SW480 (cell line): ENCODE measurements around the gene SLC4A3.
"Not testable (repeated sequence)": the region's sequence is repeated elsewhere in the genome, so short reads cannot be mapped to it uniquely, and the experiment has no call there.

Source experiments
- DNase-seq: peaks from one replicate; pipeline ENCODE4 v3.0.0-alpha.2; 2016; ENCODE audit warnings: low spot score

SLC4A3 gene

DNA sequence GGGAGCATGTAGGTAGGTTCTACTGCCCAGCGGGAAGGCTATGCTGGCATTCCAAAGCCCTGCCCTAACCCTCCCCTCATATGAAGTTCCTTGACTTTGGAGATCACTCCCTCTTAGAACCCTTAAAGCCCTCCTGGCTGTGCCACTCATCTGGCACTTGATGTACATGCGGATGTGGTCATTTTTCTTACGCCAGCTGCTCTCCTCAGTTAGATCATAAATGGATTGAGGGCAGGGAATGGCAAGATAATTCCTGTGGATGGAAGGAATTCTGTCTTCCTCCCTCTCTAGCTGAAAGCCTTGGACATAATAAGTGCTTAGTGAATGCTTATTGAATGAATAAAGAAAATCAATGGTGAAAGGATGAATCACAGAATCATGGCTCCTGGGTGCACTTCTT, 51.6 kb downstream of the SLC4A3 start:
- DNase-seq = no peak

DNA sequence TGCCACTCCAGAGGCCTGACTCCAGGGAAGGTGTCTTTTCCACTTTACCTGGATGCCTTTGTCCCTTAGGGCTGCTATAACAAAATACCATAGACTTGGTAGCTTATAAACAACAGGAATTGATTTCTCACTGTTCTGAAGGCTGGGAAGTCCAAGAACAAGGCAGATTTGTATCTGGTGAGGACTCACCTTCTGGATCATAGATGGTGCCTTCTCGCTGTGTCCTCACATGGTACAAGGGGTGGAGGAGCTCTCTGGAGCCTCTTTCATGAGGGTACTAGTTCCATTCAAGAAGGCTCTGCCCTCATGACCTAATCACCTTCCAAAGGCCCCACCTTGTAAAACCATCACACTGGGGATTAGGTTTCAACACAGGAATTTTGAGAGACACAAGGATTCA, 52.1 kb downstream of the SLC4A3 start:
- no peak for DNase-seq

GRCh38 chr2:219680958-219681693, 53.7 kb downstream of the SLC4A3 start:
- DNase-seq = peak; percentile 54

- no peak for DNase-seq
These were observed 54.4 kb downstream of the SLC4A3 start for GRCh38 chr2:219681694-219682300.

GRCh38 chr2:219683474-219683873, 56.0 kb downstream of the SLC4A3 start:
- DNase-seq = not testable (repeated sequence)

DNA sequence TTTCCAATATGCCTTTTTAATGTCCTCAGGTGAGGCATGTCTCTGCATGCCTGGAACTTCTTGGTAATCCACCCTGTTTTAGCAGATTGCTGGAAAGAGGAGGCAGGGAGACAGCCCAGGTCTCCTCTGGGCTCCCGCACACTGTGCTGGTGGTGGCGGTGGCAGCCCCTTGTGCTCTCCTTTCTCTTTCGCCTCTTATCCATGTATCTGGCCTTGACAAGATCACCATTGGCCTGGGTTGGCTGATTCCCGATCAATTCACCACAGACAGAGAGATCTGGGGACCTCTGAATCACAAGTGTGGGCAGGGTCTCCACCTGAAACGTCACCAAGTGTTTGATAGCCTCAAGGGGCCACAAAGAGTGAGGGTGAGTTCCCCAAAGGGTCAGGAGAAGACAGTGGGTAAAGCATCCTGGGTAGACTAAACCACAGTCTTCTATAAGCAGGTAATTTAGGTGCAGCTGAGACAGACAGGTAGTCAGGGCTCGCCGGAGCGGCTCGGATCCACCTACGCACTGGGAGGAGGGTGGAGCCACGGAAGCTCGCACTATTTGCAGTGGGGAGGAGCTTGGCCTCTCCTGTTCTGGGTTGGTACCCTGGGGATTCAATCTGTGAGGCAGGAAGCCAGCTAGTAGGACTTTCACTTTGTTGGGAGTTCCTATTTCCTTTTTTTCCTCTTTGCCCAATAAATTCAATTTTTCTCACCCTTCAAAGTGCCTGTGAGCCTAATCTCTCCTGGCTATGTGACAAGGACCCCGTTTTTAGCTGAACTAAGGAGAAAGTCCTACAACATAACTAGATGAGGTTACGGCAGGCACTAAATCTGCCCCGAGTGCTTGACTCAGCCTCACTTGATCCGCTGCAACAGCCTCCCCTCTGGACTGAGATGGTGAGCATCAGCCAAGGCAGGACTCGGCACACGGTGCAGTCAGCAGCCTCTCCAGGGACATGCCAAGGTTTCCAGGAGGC, 57.6 kb downstream of the SLC4A3 start:
- DNase-seq = peak; percentile 92

GRCh38 chr2:219687272-219687671, 59.8 kb downstream of the SLC4A3 start:
- DNase-seq = peak; percentile 31

DNA sequence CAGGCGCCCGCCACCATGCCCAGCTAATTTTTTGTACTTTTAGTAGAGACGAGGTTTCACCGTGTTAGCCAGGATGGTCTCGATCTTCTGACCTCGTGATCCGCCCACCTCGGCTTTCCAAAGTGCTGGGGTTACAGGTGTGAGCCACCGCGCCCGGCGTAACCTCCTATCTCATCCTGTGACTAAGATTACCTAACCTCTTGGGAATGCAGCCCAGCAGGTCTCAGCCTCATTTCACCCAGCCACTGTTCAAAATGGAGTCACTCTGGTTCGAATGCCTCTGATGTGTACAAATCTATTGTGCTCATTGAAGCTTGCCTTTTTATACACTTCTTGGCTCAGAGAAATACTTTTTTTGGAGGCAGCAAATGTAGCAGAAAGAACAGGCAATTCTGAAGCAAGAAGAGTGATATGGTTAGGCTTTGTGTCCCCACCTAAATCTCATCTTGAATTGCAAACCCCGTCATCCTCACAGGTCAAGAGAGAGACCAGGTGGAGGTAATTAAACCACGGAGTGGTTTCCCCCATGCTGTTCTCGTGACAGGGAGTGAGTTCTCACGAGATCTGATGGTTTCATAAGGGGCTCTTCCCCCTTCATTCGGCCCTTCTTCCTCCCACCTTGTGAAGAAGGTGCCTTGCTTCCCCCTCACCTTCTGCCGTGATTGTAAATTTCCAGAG, 60.6 kb downstream of the SLC4A3 start:
- no peak for DNase-seq

DNA sequence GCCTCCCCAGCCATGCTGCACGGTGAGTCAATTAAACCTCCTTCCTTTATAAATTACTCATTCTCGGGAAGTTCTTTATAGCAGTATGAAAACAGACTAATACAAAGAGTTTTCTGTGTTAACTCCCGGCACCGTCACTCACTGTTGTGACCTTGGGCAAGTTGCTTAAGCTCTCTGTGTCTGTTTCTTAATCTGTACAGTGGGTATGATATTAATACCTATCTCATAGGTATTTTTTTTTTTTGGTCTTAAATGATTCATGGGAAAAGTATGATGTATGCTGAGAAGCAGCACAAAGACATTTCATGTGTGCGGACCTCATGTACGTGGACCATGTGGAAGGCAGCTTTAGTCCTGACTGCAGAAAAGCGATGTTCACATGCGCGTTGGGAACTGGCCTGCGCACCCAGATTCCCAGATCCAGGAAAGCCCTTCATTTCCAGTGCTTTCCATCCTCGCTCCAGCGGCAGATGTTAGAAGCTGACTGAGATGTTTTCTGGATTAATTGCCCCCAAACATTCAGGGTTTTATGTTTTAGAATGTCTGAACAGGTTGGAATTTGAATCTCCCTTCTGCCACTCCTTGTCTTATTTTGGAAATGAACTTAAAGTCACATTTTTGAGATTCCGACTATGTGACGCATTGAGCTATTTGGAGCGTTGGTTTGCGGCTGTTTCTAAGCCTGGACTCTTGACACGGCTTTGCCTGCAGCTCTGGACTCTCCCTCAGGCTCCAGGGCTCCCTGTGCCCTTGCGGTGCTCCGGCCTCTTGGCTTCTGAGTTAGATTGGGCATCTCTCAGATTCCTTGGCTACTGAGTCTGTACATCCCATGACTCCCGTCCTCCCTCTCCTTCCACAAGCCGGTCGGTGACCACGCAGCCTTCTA, 61.4 kb downstream of the SLC4A3 start:
- peak; percentile 79 for DNase-seq

DNA sequence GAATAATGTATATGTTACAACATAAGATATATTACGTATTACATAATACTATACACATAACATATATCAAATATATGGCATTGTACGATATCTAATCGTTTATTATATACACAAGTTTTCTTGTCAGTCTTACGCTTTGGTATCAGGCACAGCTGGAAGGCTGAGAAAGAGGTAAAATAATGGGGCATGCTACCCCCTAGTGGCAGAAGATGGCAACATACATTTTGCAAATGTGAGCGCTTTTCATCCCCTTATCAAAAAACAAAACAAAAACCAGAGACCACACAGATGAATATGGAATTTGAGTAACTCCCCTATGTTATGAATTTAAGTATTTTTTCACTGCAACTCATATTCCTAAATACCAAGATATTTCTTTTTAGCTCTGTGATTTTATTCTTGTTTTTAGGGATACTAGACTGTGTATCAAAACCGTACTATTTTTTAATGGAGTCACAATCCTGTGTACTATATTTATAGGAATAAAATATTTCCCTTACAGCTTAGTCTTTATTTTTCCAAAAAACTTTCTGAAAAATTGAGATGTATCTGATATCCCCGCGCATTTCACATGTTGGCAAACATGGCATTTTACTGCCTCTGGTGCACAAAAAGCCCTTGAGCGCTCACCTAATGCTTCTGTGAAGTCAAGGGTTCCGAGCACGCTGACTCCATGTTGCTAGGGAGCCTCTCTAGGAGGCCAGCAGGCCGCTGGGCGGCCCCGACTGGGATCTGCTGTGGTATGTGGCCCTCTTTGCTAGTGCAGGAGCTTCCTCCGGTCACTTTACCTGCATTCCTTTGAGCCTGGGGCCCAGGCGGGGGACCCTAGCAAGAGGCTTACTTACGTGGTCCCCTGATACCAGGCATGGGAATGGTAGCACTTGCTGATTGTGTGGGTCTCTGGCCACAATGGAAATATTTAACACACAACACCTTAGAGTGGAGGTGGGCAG, 62.5 kb downstream of the SLC4A3 start:
- peak; percentile 67 for DNase-seq

GRCh38 chr2:219691571-219691970, 64.1 kb downstream of the SLC4A3 start:
- DNase-seq = no peak
